K562 (cell line): ENCODE data around the gene NLGN2. TPM values are rescaled to one million over a fixed set of nuclear protein-coding genes. Genes with fewer than 3 reads are reported as not detected.
A peak's percentile ranks its signal among the peaks of the same experiment; 100 is the strongest.

ENCODE experiments used
- CHD2 ChIP-seq: IDR thresholded peaks from 2 replicates; pipeline ENCODE4 v1.6.1; 2011; ENCODE audit warnings: low read depth, low read length
- CTBP1 ChIP-seq: fragments of 450-650 bp; IDR thresholded peaks from 2 replicates; pipeline ENCODE4 v1.6.1; 2016; ENCODE audit warnings: borderline replicate concordance
- EGR1 ChIP-seq: fragments of 450-650 bp; conservative IDR thresholded peaks from 2 replicates; pipeline ENCODE4 v1.6.1; 2017; ENCODE audit warnings: mild to moderate bottlenecking
- EZH2 ChIP-seq: IDR thresholded peaks from 2 replicates; pipeline ENCODE4 v1.6.1; 2012; ENCODE audit warnings: low read depth, mild to moderate bottlenecking, inconsistent platforms, low read length, borderline replicate concordance
- HDAC2 ChIP-seq: fragments of 450-650 bp; IDR thresholded peaks from 2 replicates; pipeline ENCODE4 v1.6.1; 2016; ENCODE audit warnings: mild to moderate bottlenecking
- HDAC8 ChIP-seq: fragments of 450-650 bp; IDR thresholded peaks from 2 replicates; pipeline ENCODE4 v1.6.1; 2016; ENCODE audit warnings: mild to moderate bottlenecking, missing genetic modification characterization, moderate library complexity, missing compliant biosample characterization
- HIVEP1 ChIP-seq: fragments of 250-450 bp; sonication (Bioruptor Pico); IDR thresholded peaks from 2 replicates; pipeline ENCODE4 v1.4.0; 2020; ENCODE audit warnings: mild to moderate bottlenecking
- IRF2 ChIP-seq: sonication (generic); formaldehyde crosslinking; IDR thresholded peaks from 2 replicates; pipeline ENCODE4 v1.8.1; 2022; ENCODE audit warnings: mild to moderate bottlenecking, missing genetic modification reagents
- MECOM ChIP-seq: fragments of 250-450 bp; sonication (Bioruptor Pico); IDR thresholded peaks from 2 replicates; pipeline ENCODE4 v1.8.0; 2022; ENCODE audit warnings: inconsistent platforms
- NR2C1 ChIP-seq, 2 experiments: fragments of 450-650 bp; IDR thresholded peaks; 2 replicates each; pipeline ENCODE4 v1.6.1; 2017; ENCODE audit warnings: mild to moderate bottlenecking in 2 of 2, antibody characterized with exemption in 1 of 2, inconsistent platforms in 1 of 2, missing compliant biosample characterization in 1 of 2, missing genetic modification characterization in 1 of 2
- POLR2A ChIP-seq: fragments of 450-650 bp; conservative IDR thresholded peaks from 2 replicates; pipeline ENCODE4 v1.6.1; 2016
- POLR2H ChIP-seq: IDR thresholded peaks from 2 replicates; pipeline ENCODE4 v1.6.1; 2016; ENCODE audit warnings: missing genetic modification characterization, low read depth, mild to moderate bottlenecking, control low read depth, missing compliant biosample characterization, moderate library complexity
- PRPF4 ChIP-seq: fragments of 200-400 bp; formaldehyde crosslinking; IDR thresholded peaks from one replicate; pipeline ENCODE4 v1.6.1; 2017; ENCODE audit warnings: low read length, low read depth, mild to moderate bottlenecking; ENCODE audit not compliant: insufficient read depth, poor library complexity, severe bottlenecking
- SIX5 ChIP-seq, 2 experiments: IDR thresholded peaks; 2 replicates each; pipeline ENCODE4 v1.6.1; 2011; ENCODE audit warnings: low read length in 2 of 2, borderline replicate concordance in 1 of 2, low read depth in 1 of 2, mild to moderate bottlenecking in 1 of 2, moderate library complexity in 1 of 2; ENCODE audit not compliant: insufficient read depth in 1 of 2
- ZNF197 ChIP-seq: fragments of 200-800 bp; sonication (Bioruptor generic); IDR thresholded peaks from 2 replicates; pipeline ENCODE4 v1.6.1; 2016; ENCODE audit warnings: low read depth, missing genetic modification characterization, missing compliant biosample characterization
- ZNF354B ChIP-seq: fragments of 250-450 bp; sonication (Bioruptor Pico); IDR thresholded peaks from 2 replicates; pipeline ENCODE4 v1.4.0; 2020
- ZNF79 ChIP-seq: fragments of 250-450 bp; sonication (Bioruptor Pico); IDR thresholded peaks from 2 replicates; pipeline ENCODE4 v1.4.0; 2020; ENCODE audit warnings: low read depth, mild to moderate bottlenecking, moderate library complexity
- polyA plus RNA-seq, 8 experiments: library from polyadenylated mRNA; depleted of rRNA in 4 of 8; stranded (reverse) in 5 of 8; unstranded in 3 of 8; fragments of >200 nt; fragmentation: Nextera tagmentation in 2 of 8; fragmentation: Illumina TruSeq in 1 of 8; extraction: Ambion mirVana in 2 of 8; extraction: Trizol in 1 of 8; gene quantifications; 2 replicates each; pipeline versions ENCODE4 v1.2.1 to v1.2.3, GENCODE V29; 2011 to 2014; ENCODE audit warnings: inconsistent platforms in 1 of 8, missing spikeins in 1 of 8
- total RNA-seq, 7 experiments: library from RNA; depleted of rRNA in 6 of 7; stranded (reverse); fragments of >200 nt in 6 of 7; fragmentation: Illumina TruSeq in 2 of 7; extraction: Trizol in 2 of 7; gene quantifications; 2 replicates each; pipeline versions ENCODE4 v1.2.1 to v1.2.3, GENCODE V29; 2011 to 2021; ENCODE audit warnings: low replicate concordance in 1 of 7
- TF ChIP-seq, protein P1 (sequence below): sonication (generic); formaldehyde crosslinking; IDR thresholded peaks from 2 replicates; pipeline ENCODE4 v1.8.1; 2023; ENCODE audit warnings: mild to moderate bottlenecking, missing genetic modification reagents
- TF ChIP-seq, protein P2 (sequence below), 2 experiments: fragments of 450-650 bp in 1 of 2; sonication (generic) in 1 of 2; formaldehyde crosslinking; conservative IDR thresholded peaks; 2 replicates each; pipeline versions ENCODE4 v1.4.0 to v1.8.1; 2020 to 2022; ENCODE audit warnings: mild to moderate bottlenecking in 1 of 2, missing genetic modification reagents in 1 of 2
- TF ChIP-seq, protein P3 (sequence below): fragments of 250-450 bp; sonication (Bioruptor Pico); IDR thresholded peaks from 2 replicates; pipeline ENCODE4 v1.5.0; 2022; ENCODE audit warnings: mild to moderate bottlenecking
- TF ChIP-seq, protein P4 (sequence below): IDR thresholded peaks from 2 replicates; pipeline ENCODE4 v1.6.1; 2012; ENCODE audit warnings: low read depth, low read length, improper control_type of control experiment, borderline replicate concordance
- TF ChIP-seq, protein P5 (sequence below), 2 experiments: fragments of 250-450 bp in 1 of 2; fragments of 450-650 bp in 1 of 2; sonication (Bioruptor Pico) in 1 of 2; IDR thresholded peaks; 2 replicates each; pipeline versions ENCODE4 v1.6.1 to v1.8.0; 2016 to 2021; ENCODE audit warnings: mild to moderate bottlenecking in 2 of 2, moderate library complexity in 2 of 2, missing compliant biosample characterization in 1 of 2, missing genetic modification characterization in 1 of 2

The NLGN2 gene
- total and polyA plus RNA-seq, 9 of the 15 experiments (the other 6 are each of a cell fraction or from before 2014, with no cell fraction given), result 0.11 to 7.8 (median 0.77) TPM

DNA sequence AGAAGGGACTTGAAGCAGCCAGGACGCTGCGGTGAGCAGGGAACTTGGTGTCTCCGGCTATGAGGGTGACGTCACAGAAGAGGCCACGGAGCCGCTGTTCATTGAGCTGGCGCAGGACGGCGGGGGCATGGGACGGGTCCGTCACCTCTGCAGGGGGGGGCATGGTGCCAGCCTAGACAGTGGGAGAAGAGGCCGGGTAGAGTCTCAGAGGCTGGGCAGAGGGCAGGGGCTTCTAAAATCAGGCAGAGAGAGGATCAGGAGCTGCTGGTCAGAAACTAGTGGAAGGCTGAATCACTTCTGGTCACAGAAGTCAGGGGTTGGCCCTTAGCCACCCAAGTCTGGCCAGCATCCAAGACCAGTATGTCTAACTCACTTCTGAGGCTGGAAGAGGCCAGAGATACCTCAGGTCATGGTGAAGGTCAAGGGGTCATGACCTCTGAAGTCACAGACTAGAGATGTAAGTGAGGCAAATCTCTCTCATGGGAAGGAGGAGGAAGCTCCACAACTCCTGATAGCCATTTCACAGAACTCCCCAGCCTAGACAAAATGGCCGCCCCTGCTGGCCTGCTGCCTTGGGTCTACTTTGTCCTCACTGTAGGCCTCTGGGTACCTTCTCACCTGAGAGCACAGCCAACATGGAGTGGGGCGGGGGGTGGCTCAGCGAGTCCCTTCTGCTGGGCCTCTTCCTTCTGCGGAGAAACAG lies 59.1 kb downstream of the NLGN2 start (continued):
- TF ChIP-seq, protein P1, sequence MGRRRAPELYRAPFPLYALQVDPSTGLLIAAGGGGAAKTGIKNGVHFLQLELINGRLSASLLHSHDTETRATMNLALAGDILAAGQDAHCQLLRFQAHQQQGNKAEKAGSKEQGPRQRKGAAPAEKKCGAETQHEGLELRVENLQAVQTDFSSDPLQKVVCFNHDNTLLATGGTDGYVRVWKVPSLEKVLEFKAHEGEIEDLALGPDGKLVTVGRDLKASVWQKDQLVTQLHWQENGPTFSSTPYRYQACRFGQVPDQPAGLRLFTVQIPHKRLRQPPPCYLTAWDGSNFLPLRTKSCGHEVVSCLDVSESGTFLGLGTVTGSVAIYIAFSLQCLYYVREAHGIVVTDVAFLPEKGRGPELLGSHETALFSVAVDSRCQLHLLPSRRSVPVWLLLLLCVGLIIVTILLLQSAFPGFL (CRISPR knock-in tag), result no peak
- TF ChIP-seq HDAC2 (0 out of 2 replicates have a peak, but pooled peaks have one; percentile 29), HDAC8 (tag) (no peak), POLR2H (tag) (no peak), EZH2 (no peak), POLR2A (no peak), NR2C1 (IDR thresholded peaks at IDR 0.05) (peak; percentile 92), NR2C1 (tag; IDR thresholded peaks at IDR 0.05) (peak; percentile 96), EGR1 (no peak), MECOM (CRISPR knock-in tag) (no peak), HIVEP1 (CRISPR knock-in tag) (no peak), CHD2 (no peak), ZNF79 (CRISPR knock-in tag) (no peak), PRPF4 (no peak), SIX5 (IDR thresholded peaks at IDR 0.05; ENCODE audit: borderline replicate concordance in 1 of 2, insufficient read depth in 1 of 2, low read depth in 1 of 2, low read length in 2 of 2) (no peak), IRF2 (no peak), ZNF197 (CRISPR knock-in tag) (no peak), CTBP1 (peak; percentile 73), ZNF354B (CRISPR knock-in tag) (no peak)
- TF ChIP-seq, protein P2, sequence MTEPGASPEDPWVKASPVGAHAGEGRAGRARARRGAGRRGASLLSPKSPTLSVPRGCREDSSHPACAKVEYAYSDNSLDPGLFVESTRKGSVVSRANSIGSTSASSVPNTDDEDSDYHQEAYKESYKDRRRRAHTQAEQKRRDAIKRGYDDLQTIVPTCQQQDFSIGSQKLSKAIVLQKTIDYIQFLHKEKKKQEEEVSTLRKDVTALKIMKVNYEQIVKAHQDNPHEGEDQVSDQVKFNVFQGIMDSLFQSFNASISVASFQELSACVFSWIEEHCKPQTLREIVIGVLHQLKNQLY (CRISPR knock-in tag; conservative IDR thresholded peaks at IDR 0.05), result no peak
- TF ChIP-seq, protein P3, sequence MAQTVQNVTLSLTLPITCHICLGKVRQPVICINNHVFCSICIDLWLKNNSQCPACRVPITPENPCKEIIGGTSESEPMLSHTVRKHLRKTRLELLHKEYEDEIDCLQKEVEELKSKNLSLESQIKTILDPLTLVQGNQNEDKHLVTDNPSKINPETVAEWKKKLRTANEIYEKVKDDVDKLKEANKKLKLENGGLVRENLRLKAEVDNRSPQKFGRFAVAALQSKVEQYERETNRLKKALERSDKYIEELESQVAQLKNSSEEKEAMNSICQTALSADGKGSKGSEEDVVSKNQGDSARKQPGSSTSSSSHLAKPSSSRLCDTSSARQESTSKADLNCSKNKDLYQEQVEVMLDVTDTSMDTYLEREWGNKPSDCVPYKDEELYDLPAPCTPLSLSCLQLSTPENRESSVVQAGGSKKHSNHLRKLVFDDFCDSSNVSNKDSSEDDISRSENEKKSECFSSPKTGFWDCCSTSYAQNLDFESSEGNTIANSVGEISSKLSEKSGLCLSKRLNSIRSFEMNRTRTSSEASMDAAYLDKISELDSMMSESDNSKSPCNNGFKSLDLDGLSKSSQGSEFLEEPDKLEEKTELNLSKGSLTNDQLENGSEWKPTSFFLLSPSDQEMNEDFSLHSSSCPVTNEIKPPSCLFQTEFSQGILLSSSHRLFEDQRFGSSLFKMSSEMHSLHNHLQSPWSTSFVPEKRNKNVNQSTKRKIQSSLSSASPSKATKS (CRISPR knock-in tag), result no peak
- TF ChIP-seq, protein P4, sequence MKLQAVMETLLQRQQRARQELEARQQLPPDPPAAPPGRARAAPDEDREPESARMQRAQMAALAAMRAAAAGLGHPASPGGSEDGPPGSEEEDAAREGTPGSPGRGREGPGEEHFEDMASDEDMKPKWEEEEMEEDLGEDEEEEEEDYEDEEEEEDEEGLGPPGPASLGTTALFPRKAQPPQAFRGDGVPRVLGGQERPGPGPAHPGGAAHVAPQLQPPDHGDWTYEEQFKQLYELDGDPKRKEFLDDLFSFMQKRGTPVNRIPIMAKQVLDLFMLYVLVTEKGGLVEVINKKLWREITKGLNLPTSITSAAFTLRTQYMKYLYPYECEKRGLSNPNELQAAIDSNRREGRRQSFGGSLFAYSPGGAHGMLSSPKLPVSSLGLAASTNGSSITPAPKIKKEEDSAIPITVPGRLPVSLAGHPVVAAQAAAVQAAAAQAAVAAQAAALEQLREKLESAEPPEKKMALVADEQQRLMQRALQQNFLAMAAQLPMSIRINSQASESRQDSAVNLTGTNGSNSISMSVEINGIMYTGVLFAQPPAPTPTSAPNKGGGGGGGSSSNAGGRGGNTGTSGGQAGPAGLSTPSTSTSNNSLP, result no peak
- TF ChIP-seq, protein P5, sequence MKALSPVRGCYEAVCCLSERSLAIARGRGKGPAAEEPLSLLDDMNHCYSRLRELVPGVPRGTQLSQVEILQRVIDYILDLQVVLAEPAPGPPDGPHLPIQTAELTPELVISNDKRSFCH (CRISPR knock-in tag; IDR thresholded peaks at IDR 0.05), result no peak
- TF ChIP-seq, protein P5 (tag; IDR thresholded peaks at IDR 0.05), result no peak
